SK-N-SH (cell line): ENCODE measurements around the gene KCNK18. TPM values are rescaled to one million over a fixed set of nuclear protein-coding genes. Genes with fewer than 3 reads are reported as not detected.

Source experiments
- CTCF ChIA-PET: fragments of 300-600, 350-600 bp; formaldehyde crosslinking; extraction: SDS; loops from one replicate; lab custom pipeline; 2021; lab: Yijun Ruan, JAX
- POLR2A ChIA-PET: fragments of 350-600 bp; sonication (Branson Sonifier 250); formaldehyde crosslinking; extraction: SDS; loops from one replicate; lab custom pipeline; 2020; ENCODE audit warnings: antibody characterized with exemption, inconsistent platforms; lab: Yijun Ruan, JAX
- DNase-seq: peaks from one replicate; pipeline ENCODE4 v3.0.0; 2012
- H2AFZ ChIP-seq: fragments of 200-600 bp; sonication (generic); 2 replicates; pipeline ENCODE4 v1.8.1; 2016; ENCODE audit warnings: antibody characterized with exemption, mild to moderate bottlenecking, low read depth
- H3F3A ChIP-seq: fragments of 200-600 bp; sonication (generic); replicated peaks from 2 replicates; pipeline ENCODE3; 2016; ENCODE audit warnings: antibody characterized with exemption, mild to moderate bottlenecking; ENCODE audit not compliant: insufficient read depth
- H3K27ac ChIP-seq, 2 experiments: fragments of 200-500 bp in 1 of 2; fragments of 200-600 bp in 1 of 2; sonication (Bioruptor generic) in 1 of 2; sonication (generic), shearing (Covaris generic) in 1 of 2; 2 replicates each; pipeline versions ENCODE4 v1.5.1 to v1.6.1; 2014 to 2016; ENCODE audit warnings: low read depth in 2 of 2, inconsistent platforms in 1 of 2, low read length in 1 of 2, mild to moderate bottlenecking in 1 of 2, mixed read lengths in 1 of 2
- H3K27me3 ChIP-seq: fragments of 200-600 bp; sonication (generic), shearing (Covaris generic); 2 replicates; pipeline ENCODE4 v1.6.1; 2016; ENCODE audit warnings: mixed run types; ENCODE audit not compliant: insufficient read depth
- H3K36me3 ChIP-seq, 2 experiments: fragments of 200-500 bp in 1 of 2; fragments of 200-600 bp in 1 of 2; sonication (Bioruptor generic) in 1 of 2; sonication (generic) in 1 of 2; replicated peaks in 1 of 2; 2 replicates each; pipeline versions ENCODE3 to v1.5.1; 2014 to 2016; ENCODE audit warnings: low read length in 1 of 2, mild to moderate bottlenecking in 1 of 2; ENCODE audit not compliant: insufficient read depth in 2 of 2, control insufficient read depth in 1 of 2
- H3K4me1 ChIP-seq, 2 experiments: fragments of 200-500 bp in 1 of 2; fragments of 200-600 bp in 1 of 2; sonication (Bioruptor generic) in 1 of 2; sonication (generic), shearing (Covaris generic) in 1 of 2; 2 replicates each; pipeline versions ENCODE4 v1.5.1 to v1.6.1; 2014 to 2016; ENCODE audit warnings: low read depth in 1 of 2, low read length in 1 of 2, mixed run types in 1 of 2; ENCODE audit not compliant: insufficient read depth in 2 of 2, control insufficient read depth in 1 of 2
- H3K4me2 ChIP-seq: fragments of 200-600 bp; sonication (generic), shearing (Covaris generic); 2 replicates; pipeline ENCODE4 v1.6.1; 2017; ENCODE audit warnings: mixed run types
- H3K4me3 ChIP-seq, 2 experiments: fragments of 200-500 bp in 1 of 2; fragments of 200-600 bp in 1 of 2; sonication (Bioruptor generic) in 1 of 2; sonication (generic), shearing (Covaris generic) in 1 of 2; 2 replicates each; pipeline versions ENCODE4 v1.5.1 to v1.8.1; 2014 to 2016; ENCODE audit warnings: low read depth in 2 of 2, inconsistent platforms in 1 of 2, low read length in 1 of 2, mild to moderate bottlenecking in 1 of 2, mixed read lengths in 1 of 2, moderate library complexity in 1 of 2
- H3K79me2 ChIP-seq: fragments of 200-600 bp; sonication (generic); 2 replicates; pipeline ENCODE4 v1.8.1; 2017; ENCODE audit warnings: mild to moderate bottlenecking; ENCODE audit not compliant: insufficient read depth
- H3K9ac ChIP-seq: fragments of 200-600 bp; sonication (generic); 2 replicates; pipeline ENCODE4 v1.6.1; 2017; ENCODE audit warnings: mixed run types
- H3K9me2 ChIP-seq: fragments of 200-600 bp; sonication (generic); 2 replicates; pipeline ENCODE4 v1.6.1; 2017; ENCODE audit warnings: mixed run types
- H3K9me3 ChIP-seq: fragments of 200-600 bp; sonication (generic); 2 replicates; pipeline ENCODE4 v1.6.1; 2017; ENCODE audit warnings: mixed run types, mild to moderate bottlenecking, moderate library complexity
- H4K20me1 ChIP-seq: fragments of 200-600 bp; sonication (generic); 2 replicates; pipeline ENCODE4 v1.6.1; 2017; ENCODE audit warnings: mild to moderate bottlenecking, mixed run types; ENCODE audit not compliant: insufficient read depth
- EP300 ChIP-seq, 2 experiments: IDR thresholded peaks; 2 replicates each; pipeline versions ENCODE4 v1.4.0 to v1.6.1; 2012; ENCODE audit warnings: borderline replicate concordance in 1 of 2, low read depth in 1 of 2, low read length in 1 of 2
- GATA2 ChIP-seq: sonication (generic); formaldehyde crosslinking; IDR thresholded peaks from 2 replicates; pipeline ENCODE4 v1.5.0; 2020; ENCODE audit warnings: mild to moderate bottlenecking, missing genetic modification reagents
- IRF3 ChIP-seq: fragments of 150-350 bp; IDR thresholded peaks from 2 replicates; pipeline ENCODE4 v1.6.1; 2016; ENCODE audit warnings: mild to moderate bottlenecking, low read depth, low read length
- RCOR1 ChIP-seq: fragments of 150-350 bp; IDR thresholded peaks from 2 replicates; pipeline ENCODE4 v1.6.1; 2017; ENCODE audit warnings: antibody characterized with exemption, low read length
- USF2 ChIP-seq: fragments of 150-350 bp; IDR thresholded peaks from 2 replicates; pipeline ENCODE4 v1.6.1; 2017; ENCODE audit warnings: antibody characterized with exemption, low read length, low read depth, borderline replicate concordance
- WGBS: methylation state at CpG from one replicate; pipeline ENCODE4 v1.1.6; 2017; ENCODE audit warnings: low lambda C conversion rate; 5-methylcytosine and 5-hydroxymethylcytosine counted together
- polyA plus RNA-seq, 3 experiments: library from polyadenylated mRNA; depleted of rRNA; stranded (reverse); fragments of >200 nt; gene quantifications; 2 replicates each; pipeline ENCODE4 v1.2.3, GENCODE V29; 2012

KCNK18 gene
- polyA plus RNA-seq, 1 of the 3 experiments (the other 2 are of a cell fraction): not detected

- Histone ChIP-seq H3K4me2 (no peak overlapping the region), H4K20me1 (no peaks in the 10 kb centered on the region), H2AFZ (no peak overlapping the region), H3K4me3 (no peak overlapping the region), H3F3A (no peaks in the 10 kb centered on the region), H3K27me3 (0 out of 2 replicates have a peak, but pooled peaks cover 21% of the 10 kb centered on the region), H3K36me3 (no peaks in the 10 kb centered on the region), H3K27ac (no peak overlapping the region), H3K9me2 (no peaks in the 10 kb centered on the region), H3K9me3 (no peaks in the 10 kb centered on the region), H3K9ac (no peak overlapping the region), H3K79me2 (no peaks in the 10 kb centered on the region), H3K4me1 (no peaks in the 10 kb centered on the region; a peak in 1 of 4 replicates)
- ChIA-PET CTCF (interaction anchor here (1.2 to 2.0 kb wide), 5 partner anchors 13 to 80 kb away, joined by 3 to 7 read pairs (median 6); no protein-coding TSS in a partner anchor), POLR2A (no interaction called here)
- TF ChIP-seq EP300 (IDR thresholded peaks at IDR 0.05; ENCODE audit: borderline replicate concordance in 1 of 2, low read depth in 1 of 2, low read length in 1 of 2): no peak
- peak; percentile 38 for DNase-seq
- WGBS: 72% methylated on average over 10 of the region's 15 CpGs
Observed at GRCh38 chr10:117239721-117240620, 42.7 kb downstream of the KCNK18 start.

- CTCF ChIA-PET: interaction anchor here (1.0 to 12.6 kb wide), 5 partner anchors 14 to 78 kb away, joined by 4 to 92 read pairs (median 6); no protein-coding TSS in a partner anchor
- H3K79me2 ChIP-seq: no peaks in the 10 kb centered on the region
- no peak within 1 kb of the TSS for H3K9ac ChIP-seq
- H3K36me3 ChIP-seq: no peaks in the 10 kb centered on the region
- peak within 1 kb of the TSS in 1 of 2 experiments; percentile 33; a peak in 2 of 4 replicates for H3K4me3 ChIP-seq
- no peaks in the 10 kb centered on the region for H4K20me1 ChIP-seq
- H3K9me3 ChIP-seq: no peaks in the 10 kb centered on the region
- H2AFZ ChIP-seq: no peak within 1 kb of the TSS
- H3K4me2 ChIP-seq: no peak within 1 kb of the TSS
- DNase-seq: peak; percentile 72
- no peaks in the 10 kb centered on the region; a peak in 1 of 4 replicates for H3K4me1 ChIP-seq
- TF ChIP-seq IRF3 (no peak), GATA2 (CRISPR knock-in tag) (no peak), RCOR1 (no peak), EP300 (IDR thresholded peaks at IDR 0.05; ENCODE audit: borderline replicate concordance in 1 of 2, low read depth in 1 of 2, low read length in 1 of 2) (no peak), USF2 (no peak)
- no peaks in the 10 kb centered on the region for H3F3A ChIP-seq
- H3K9me2 ChIP-seq: no peaks in the 10 kb centered on the region
- POLR2A ChIA-PET: no interaction called here
- H3K27me3 ChIP-seq: 0 out of 2 replicates have a peak, but pooled peaks cover 21% of the 10 kb centered on the region
- WGBS: 26% methylated on average over 38 of the region's 93 CpGs
- H3K27ac ChIP-seq: no peak within 1 kb of the TSS
Observed at GRCh38 chr10:117240621-117241529, 43.6 kb downstream of the KCNK18 start, which contains the start of gene SLC18A2. TSS of gene SLC18A2 (plus strand) at chr10:117241114. CDS start at chr10:117241694, 580 bp downstream.
